Stimulated activated CD4-positive, alpha-beta T cell treated with anti-CD3 and anti-CD28 coated beads, Interleukin-12 subunit alpha, Interleukin-12 subunit beta, amount 100 ng/mL, for 48 hours (primary cell): ENCODE data around the gene ACOT7.
"Not testable (repeated sequence)": the region's sequence is repeated elsewhere in the genome, so short reads cannot be mapped to it uniquely, and the experiment has no call there.

Experiments used
- DNase-seq, 3 donors: peaks; one replicate each; pipeline ENCODE4 v3.0.0-alpha.2; 2020; ENCODE audit warnings: low read depth in 2 of 3, low spot score in 1 of 3

The ACOT7 gene

GRCh38 chr1:6401673-6402072, 8.1 kb upstream of the ACOT7 start:
- DNase-seq: no peak

GRCh38 chr1:6399294-6399693, 5.7 kb upstream of the ACOT7 start:
- DNase-seq: no peak

GRCh38 chr1:6397844-6398441, 4.4 kb upstream of the ACOT7 start:
- no peak for DNase-seq

- no peak for DNase-seq
These were observed 3.4 kb upstream of the ACOT7 start for GRCh38 chr1:6396998-6397397.

GRCh38 chr1:6395781-6396244, 2.2 kb upstream of the ACOT7 start:
- DNase-seq: not testable (repeated sequence)

- DNase-seq: not testable (repeated sequence)
These were observed 1.6 kb upstream of the ACOT7 start for GRCh38 chr1:6395130-6395529.

GRCh38 chr1:6392809-6393399, 663 bp downstream of the ACOT7 start:
- no peak for DNase-seq

GRCh38 chr1:6391951-6392808, 1.4 kb downstream of the ACOT7 start:
- DNase-seq: no peak

GRCh38 chr1:6389971-6390370, 3.6 kb downstream of the ACOT7 start:
- DNase-seq: no peak

GRCh38 chr1:6386371-6386949, 7.1 kb downstream of the ACOT7 start:
- DNase-seq: no peak

- no peak for DNase-seq
These were observed 7.9 kb downstream of the ACOT7 start for GRCh38 chr1:6385488-6386191.

GRCh38 chr1:6384962-6385361, 8.6 kb downstream of the ACOT7 start:
- no peak for DNase-seq

GRCh38 chr1:6384135-6384534, 9.4 kb downstream of the ACOT7 start:
- DNase-seq: no peak

- no peak for DNase-seq
These were observed 13.5 kb downstream of the ACOT7 start for GRCh38 chr1:6380037-6380436.

- DNase-seq: no peak
These were observed 15.3 kb downstream of the ACOT7 start for GRCh38 chr1:6378096-6378746.

GRCh38 chr1:6373961-6374720, 19.4 kb downstream of the ACOT7 start:
- DNase-seq: no peak

- not testable (repeated sequence) for DNase-seq
These were observed 21.3 kb downstream of the ACOT7 start for GRCh38 chr1:6372236-6372635.

- no peak for DNase-seq
These were observed 23.6 kb downstream of the ACOT7 start for GRCh38 chr1:6370006-6370405.

GRCh38 chr1:6367381-6368012, 26.1 kb downstream of the ACOT7 start:
- no peak for DNase-seq
